Neuronal stem cell (in vitro differentiated cells): ENCODE measurements around the gene MYOZ3.

Source experiments
- DNase-seq: peaks from one replicate; pipeline ENCODE4 v3.0.0-alpha.2; 2013; ENCODE audit warnings: low spot score
- H2AFZ ChIP-seq: one replicate; pipeline ENCODE4 v1.6.1; 2013; ENCODE audit warnings: mild to moderate bottlenecking, low read length, inconsistent platforms
- H2AK5ac ChIP-seq: 2 replicates; pipeline ENCODE4 v1.6.1; 2013; ENCODE audit warnings: low read depth, mild to moderate bottlenecking, inconsistent platforms, low read length, moderate library complexity, mixed read lengths
- H2BK120ac ChIP-seq: 2 replicates; pipeline ENCODE4 v1.6.1; 2013; ENCODE audit warnings: low read depth, mild to moderate bottlenecking, inconsistent platforms, low read length, moderate library complexity, mixed read lengths
- H2BK12ac ChIP-seq: one replicate; pipeline ENCODE4 v1.6.1; 2013; ENCODE audit warnings: low read length, inconsistent platforms
- H2BK15ac ChIP-seq: 2 replicates; pipeline ENCODE4 v1.6.1; 2013; ENCODE audit warnings: mild to moderate bottlenecking, low read length, inconsistent platforms, mixed read lengths
- H2BK5ac ChIP-seq: one replicate; pipeline ENCODE4 v1.6.1; 2013; ENCODE audit warnings: inconsistent platforms, mild to moderate bottlenecking, low read length, moderate library complexity
- H3K14ac ChIP-seq: one replicate; pipeline ENCODE4 v1.6.1; 2013; ENCODE audit warnings: low read length, inconsistent platforms
- H3K18ac ChIP-seq: 2 replicates; pipeline ENCODE4 v1.6.1; 2013; ENCODE audit warnings: low read length, inconsistent platforms
- H3K23ac ChIP-seq: 2 replicates; pipeline ENCODE4 v1.6.1; 2013; ENCODE audit warnings: low read depth, mild to moderate bottlenecking, mixed read lengths, low read length, inconsistent platforms; ENCODE audit not compliant: poor library complexity
- H3K27ac ChIP-seq: replicated peaks from 3 replicates; pipeline ENCODE4 v1.5.1; 2013; ENCODE audit warnings: low read length, inconsistent platforms
- H3K27me3 ChIP-seq, 3 experiments: 2 replicates each; pipeline ENCODE4 v1.6.1; 2013; ENCODE audit warnings: low read length in 3 of 3, mild to moderate bottlenecking in 2 of 3, inconsistent platforms in 1 of 3, low read depth in 1 of 3, mixed read lengths in 1 of 3, moderate library complexity in 1 of 3; ENCODE audit not compliant: control insufficient read depth in 3 of 3, insufficient read depth in 3 of 3
- H3K36me3 ChIP-seq, 2 donors: replicated peaks in 1 of 2; 2 replicates each; pipeline ENCODE4 v1.6.1; 2013; ENCODE audit warnings: low read length in 2 of 2; ENCODE audit not compliant: control insufficient read depth in 2 of 2, insufficient read depth in 2 of 2
- H3K4ac ChIP-seq: 2 replicates; pipeline ENCODE4 v1.6.1; 2013; ENCODE audit warnings: inconsistent platforms, mild to moderate bottlenecking, low read length, moderate library complexity
- H3K4me1 ChIP-seq, 2 donors: 1 replicate in 1 of 2; 2 replicates in 1 of 2; pipeline ENCODE4 v1.6.1; 2013; ENCODE audit warnings: low read length in 2 of 2, low read depth in 1 of 2; ENCODE audit not compliant: control insufficient read depth in 2 of 2, insufficient read depth in 1 of 2
- H3K4me2 ChIP-seq: one replicate; pipeline ENCODE4 v1.6.1; 2013; ENCODE audit warnings: mild to moderate bottlenecking, low read length, inconsistent platforms; ENCODE audit not compliant: insufficient read depth, poor library complexity, severe bottlenecking
- H3K4me3 ChIP-seq, 2 donors: 2 replicates each; pipeline ENCODE4 v1.5.1; 2013; ENCODE audit warnings: low read length in 2 of 2, mild to moderate bottlenecking in 2 of 2, inconsistent platforms in 1 of 2, moderate library complexity in 1 of 2
- H3K79me1 ChIP-seq: one replicate; pipeline ENCODE4 v1.6.1; 2013; ENCODE audit warnings: low read depth, mild to moderate bottlenecking, inconsistent platforms, low read length, moderate library complexity
- H3K9ac ChIP-seq: one replicate; pipeline ENCODE4 v1.6.1; 2013; ENCODE audit warnings: mild to moderate bottlenecking, low read depth, low read length, inconsistent platforms; ENCODE audit not compliant: poor library complexity
- H3K9me3 ChIP-seq, 2 donors: replicated peaks in 1 of 2; 2 replicates each; pipeline versions ENCODE3 to v1.6.1; 2013; ENCODE audit warnings: low read length in 2 of 2, mild to moderate bottlenecking in 2 of 2, inconsistent platforms in 1 of 2, low read depth in 1 of 2, mixed read lengths in 1 of 2, moderate library complexity in 1 of 2; ENCODE audit not compliant: control insufficient read depth in 2 of 2, insufficient read depth in 1 of 2
- H4K8ac ChIP-seq: one replicate; pipeline ENCODE4 v1.6.1; 2013; ENCODE audit warnings: low read depth, mild to moderate bottlenecking, inconsistent platforms, low read length, moderate library complexity
- H4K91ac ChIP-seq: one replicate; pipeline ENCODE4 v1.6.1; 2013; ENCODE audit warnings: low read length, low read depth, mild to moderate bottlenecking, inconsistent platforms; ENCODE audit not compliant: poor library complexity
- WGBS, 2 donors: extraction: QIAGEN DNeasy Blood & Tissue Kit; methylation state at CpG; one replicate each; pipeline ENCODE4 v1.1.7; 2013; ENCODE audit warnings: missing lambda C conversion rate in 2 of 2, mixed read lengths in 1 of 2; ENCODE audit not compliant: insufficient read length in 2 of 2, insufficient replicate concordance in 1 of 2; ENCODE audit errors: extremely low coverage in 2 of 2; 5-methylcytosine and 5-hydroxymethylcytosine counted together

MYOZ3 gene

GRCh38 chr5:150689120-150689519, 28.1 kb downstream of the MYOZ3 start:
- H4K8ac ChIP-seq = no peak overlapping the region
- H2BK5ac ChIP-seq = no peak overlapping the region
- H3K23ac ChIP-seq = no peak overlapping the region
- H3K9me3 ChIP-seq = no peaks in the 10 kb centered on the region
- H3K9ac ChIP-seq = no peak overlapping the region
- no peak overlapping the region for H2AK5ac ChIP-seq
- H4K91ac ChIP-seq = no peak overlapping the region
- no peak overlapping the region for H3K14ac ChIP-seq
- H3K4ac ChIP-seq = no peak overlapping the region
- H3K18ac ChIP-seq = no peak overlapping the region
- H3K36me3 ChIP-seq = peaks cover 30 to 50% of the 10 kb centered on the region in 2 donors
- no peak for DNase-seq
- H2BK120ac ChIP-seq = no peak overlapping the region
- no peak overlapping the region for H3K27ac ChIP-seq
- no peak overlapping the region for H3K4me2 ChIP-seq
- no peak overlapping the region for H3K4me3 ChIP-seq
- H2BK12ac ChIP-seq = no peak overlapping the region
- H3K4me1 ChIP-seq = no peaks in the 10 kb centered on the region
- H3K79me1 ChIP-seq = no peaks in the 10 kb centered on the region
- WGBS, 2 donors = no CpG with 5 or more reads among the region's 1 CpG
- no peak overlapping the region for H2AFZ ChIP-seq
- H3K27me3 ChIP-seq = no peaks in the 10 kb centered on the region
- H2BK15ac ChIP-seq = no peak overlapping the region

- Histone ChIP-seq H3K4me1 (no peaks in the 10 kb centered on the region), H2BK15ac (no peak overlapping the region), H3K14ac (no peak overlapping the region), H3K4ac (no peak overlapping the region), H3K4me3 (no peak overlapping the region), H2BK120ac (no peak overlapping the region), H3K27ac (no peak overlapping the region), H3K18ac (no peak overlapping the region), H3K36me3 (peaks cover 38 to 66% of the 10 kb centered on the region in 2 donors), H3K9me3 (no peaks in the 10 kb centered on the region), H4K8ac (no peak overlapping the region), H2AFZ (no peak overlapping the region), H3K27me3 (no peaks in the 10 kb centered on the region), H3K79me1 (no peaks in the 10 kb centered on the region), H4K91ac (no peak overlapping the region), H2BK12ac (no peak overlapping the region), H2BK5ac (no peak overlapping the region), H3K4me2 (no peak overlapping the region), H3K23ac (no peak overlapping the region), H3K9ac (no peak overlapping the region), H2AK5ac (no peak overlapping the region)
- WGBS, 2 donors = 100% methylated on average over 1 of the region's 6 CpGs; no CpG with 5 or more reads in 1 of the 2 donors
- DNase-seq = no peak
Measured at GRCh38 chr5:150690760-150691159, 29.7 kb downstream of the MYOZ3 start.

GRCh38 chr5:150692276-150692675, 31.2 kb downstream of the MYOZ3 start:
- Histone ChIP-seq H3K18ac (no peak overlapping the region), H4K8ac (no peak overlapping the region), H3K79me1 (no peaks in the 10 kb centered on the region), H3K9ac (no peak overlapping the region), H3K9me3 (no peaks in the 10 kb centered on the region), H2AK5ac (no peak overlapping the region), H4K91ac (no peak overlapping the region), H3K4me3 (no peak overlapping the region), H2BK15ac (no peak overlapping the region), H2BK5ac (no peak overlapping the region), H3K27me3 (no peaks in the 10 kb centered on the region), H3K4me2 (no peak overlapping the region), H2BK12ac (no peak overlapping the region), H2BK120ac (no peak overlapping the region), H3K4me1 (no peaks in the 10 kb centered on the region), H3K27ac (no peak overlapping the region), H3K14ac (no peak overlapping the region), H2AFZ (no peak overlapping the region), H3K36me3 (peaks cover 47 to 82% of the 10 kb centered on the region in 2 donors), H3K23ac (no peak overlapping the region), H3K4ac (no peak overlapping the region)
- DNase-seq = no peak
- WGBS, 2 donors = no CpG with 5 or more reads among the region's 3 CpGs

GRCh38 chr5:150694612-150695011, 33.6 kb downstream of the MYOZ3 start:
- DNase-seq = no peak
- H3K9me3 ChIP-seq = no peaks in the 10 kb centered on the region
- H3K4me1 ChIP-seq = peaks cover 1 to 2% of the 10 kb centered on the region in 2 donors
- no peak overlapping the region for H2BK5ac ChIP-seq
- no CpG with 5 or more reads among the region's 3 CpGs for whole genome bisulfite sequencing, 2 donors
- peaks cover 52 to 95% of the 10 kb centered on the region in 2 donors for H3K36me3 ChIP-seq
- no peak overlapping the region for H2BK15ac ChIP-seq
- no peak overlapping the region for H3K23ac ChIP-seq
- H3K4me3 ChIP-seq = no peak overlapping the region
- H3K9ac ChIP-seq = no peak overlapping the region
- no peak overlapping the region for H2BK120ac ChIP-seq
- H2AK5ac ChIP-seq = no peak overlapping the region
- H3K4me2 ChIP-seq = no peak overlapping the region
- no peak overlapping the region for H2BK12ac ChIP-seq
- peaks cover 1% of the 10 kb centered on the region for H3K79me1 ChIP-seq
- H2AFZ ChIP-seq = no peak overlapping the region
- H3K27me3 ChIP-seq = no peaks in the 10 kb centered on the region
- no peak overlapping the region for H3K4ac ChIP-seq
- no peak overlapping the region for H3K18ac ChIP-seq
- H3K27ac ChIP-seq = no peak overlapping the region
- no peak overlapping the region for H4K91ac ChIP-seq
- no peak overlapping the region for H3K14ac ChIP-seq
- no peak overlapping the region for H4K8ac ChIP-seq
